HCT116 (cell line): ENCODE results near the gene MED15. TPM values are rescaled to one million over a fixed set of nuclear protein-coding genes. Genes with fewer than 3 reads are reported as not detected.

Source experiments
- ATAC-seq: fragments of 200-7000 bp; cut with Tn5 transposase; 2 replicates; pipeline ENCODE4 v1.9.1; 2020; ENCODE audit warnings: mild to moderate bottlenecking, moderate library complexity
- BruUV-seq: library from RNA; stranded (reverse); fragments of 400-500 nt; replicated peaks from 2 replicates; lab custom pipeline; 2021; lab: Mats Ljungman, UMichigan
- CTCF ChIA-PET: fragments of 300-600 bp; sonication (Branson Sonifier 250); formaldehyde crosslinking; loops from one replicate; lab custom pipeline; 2021; ENCODE audit warnings: antibody characterized with exemption; lab: Charles Lee
- POLR2A ChIA-PET: fragments of 300-600, 350-600 bp; sonication (Branson Sonifier 250); formaldehyde crosslinking; loops from one replicate; lab custom pipeline; 2021; ENCODE audit warnings: antibody characterized with exemption; lab: Charles Lee
- RAD21 ChIA-PET, 2 experiments: fragments of 300-600 bp; sonication (Branson Sonifier 250); formaldehyde crosslinking; loops; one replicate each; lab custom pipeline; 2023; ENCODE audit warnings: low total read pairs in 2 of 2; ENCODE audit not compliant: uncharacterized antibody in 2 of 2, unreplicated experiment in 2 of 2, low non-redundant PET in 1 of 2; lab: Charles Lee
- DNase-seq: peaks from one replicate; pipeline ENCODE4 v3.0.0-alpha.2; 2010; ENCODE audit warnings: low read depth, low spot score
- H2AFZ ChIP-seq: fragments of 200-600 bp; shearing (Covaris generic), sonication (generic); 2 replicates; pipeline ENCODE4 v1.6.1; 2017; ENCODE audit warnings: low read depth, mixed run types, mixed read lengths, antibody characterized with exemption, low read length; ENCODE audit not compliant: poor library complexity, severe bottlenecking
- H3K27ac ChIP-seq: 2 replicates; pipeline ENCODE4 v1.5.1; 2012; ENCODE audit warnings: low read depth, low read length
- H3K27me3 ChIP-seq: fragments of 200-600 bp; sonication (generic); 2 replicates; pipeline ENCODE4 v1.6.1; 2016; ENCODE audit warnings: mixed run types, low read length, mixed read lengths; ENCODE audit not compliant: insufficient read depth
- H3K36me3 ChIP-seq, 2 experiments: fragments of 200-500 bp in 1 of 2; fragments of 200-600 bp in 1 of 2; sonication (Bioruptor generic) in 1 of 2; sonication (generic) in 1 of 2; 2 replicates each; pipeline versions ENCODE4 v1.5.1 to v1.6.1; 2014 to 2016; ENCODE audit warnings: low read length in 2 of 2, inconsistent platforms in 1 of 2, mixed read lengths in 1 of 2, mixed run types in 1 of 2; ENCODE audit not compliant: insufficient read depth in 2 of 2, control insufficient read depth in 1 of 2
- H3K4me1 ChIP-seq, 2 experiments: fragments of 200-600 bp in 1 of 2; sonication (generic) in 1 of 2; 2 replicates each; pipeline versions ENCODE4 v1.5.1 to v1.6.1; 2012 to 2017; ENCODE audit warnings: low read length in 2 of 2, inconsistent platforms in 1 of 2, mild to moderate bottlenecking in 1 of 2, mixed read lengths in 1 of 2, mixed run types in 1 of 2, moderate library complexity in 1 of 2; ENCODE audit not compliant: insufficient read depth in 2 of 2, control insufficient read depth in 1 of 2
- H3K4me2 ChIP-seq: fragments of 200-600 bp; sonication (generic); 2 replicates; pipeline ENCODE4 v1.6.1; 2017; ENCODE audit warnings: mixed run types, low read length, mixed read lengths
- H3K4me3 ChIP-seq, 2 experiments: fragments of 200-600 bp in 1 of 2; sonication (generic) in 1 of 2; replicated peaks in 1 of 2; 2 replicates each; pipeline ENCODE4 v1.5.1; 2011 to 2016; ENCODE audit warnings: low read length in 2 of 2, control low read depth in 1 of 2, low read depth in 1 of 2, mild to moderate bottlenecking in 1 of 2, mixed read lengths in 1 of 2, mixed run types in 1 of 2
- H3K79me2 ChIP-seq: fragments of 200-600 bp; sonication (generic); 2 replicates; pipeline ENCODE4 v1.6.1; 2017; ENCODE audit warnings: mild to moderate bottlenecking, mixed run types, low read length, moderate library complexity, mixed read lengths; ENCODE audit not compliant: insufficient read depth
- H3K9ac ChIP-seq: fragments of 200-600 bp; sonication (generic); 2 replicates; pipeline ENCODE4 v1.6.1; 2016; ENCODE audit warnings: low read length, mixed read lengths
- H3K9me2 ChIP-seq: fragments of 200-600 bp; sonication (generic), shearing (Covaris generic); 2 replicates; pipeline ENCODE4 v1.6.1; 2017; ENCODE audit warnings: mixed run types, mild to moderate bottlenecking, moderate library complexity; ENCODE audit not compliant: insufficient read depth
- H3K9me3 ChIP-seq, 2 experiments: fragments of 200-500 bp in 1 of 2; fragments of 200-600 bp in 1 of 2; sonication (Bioruptor generic) in 1 of 2; sonication (generic) in 1 of 2; 2 replicates each; pipeline ENCODE4 v1.6.1; 2014 to 2017; ENCODE audit warnings: low read length in 2 of 2, mixed read lengths in 2 of 2, inconsistent platforms in 1 of 2, low read depth in 1 of 2, mild to moderate bottlenecking in 1 of 2, mixed run types in 1 of 2, moderate library complexity in 1 of 2; ENCODE audit not compliant: control insufficient read depth in 1 of 2, insufficient read depth in 1 of 2
- H4K20me1 ChIP-seq: fragments of 200-600 bp; sonication (generic), shearing (Covaris generic); 2 replicates; pipeline ENCODE4 v1.6.1; 2017; ENCODE audit warnings: mixed run types, mild to moderate bottlenecking, moderate library complexity; ENCODE audit not compliant: insufficient read depth
- CEBPB ChIP-seq: IDR thresholded peaks from 2 replicates; pipeline ENCODE4 v1.6.1; 2012; ENCODE audit warnings: low read depth
- CTCF ChIP-seq, 3 experiments: fragments of 200-600 bp in 1 of 3; sonication (generic) in 1 of 3; IDR thresholded peaks in 2 of 3; conservative IDR thresholded peaks in 1 of 3; 2 replicates each; pipeline ENCODE4 v1.5.1; 2012 to 2017; ENCODE audit warnings: low read depth in 2 of 3, low read length in 2 of 3, antibody characterized with exemption in 1 of 3, borderline replicate concordance in 1 of 3, control low read depth in 1 of 3, mild to moderate bottlenecking in 1 of 3, mixed read lengths in 1 of 3, mixed run types in 1 of 3, moderate library complexity in 1 of 3; ENCODE audit not compliant: insufficient read depth in 1 of 3
- EGR1 ChIP-seq: IDR thresholded peaks from 2 replicates; pipeline ENCODE4 v1.6.1; 2012; ENCODE audit warnings: low read depth
- JUND ChIP-seq: IDR thresholded peaks from 2 replicates; pipeline ENCODE4 v1.6.1; 2012
- POLR2A ChIP-seq: IDR thresholded peaks from 2 replicates; pipeline ENCODE4 v1.7.0; 2011; ENCODE audit warnings: borderline replicate concordance; ENCODE audit not compliant: insufficient read depth, insufficient read length; ENCODE audit errors: extremely low read depth
- SRF ChIP-seq: IDR thresholded peaks from 2 replicates; pipeline ENCODE4 v1.6.1; 2012; ENCODE audit warnings: low read depth
- TCF7L2 ChIP-seq: IDR thresholded peaks from 2 replicates; pipeline ENCODE4 v1.7.0; 2011; ENCODE audit warnings: borderline replicate concordance, inconsistent platforms; ENCODE audit not compliant: insufficient read depth, insufficient read length; ENCODE audit errors: extremely low read depth
- YY1 ChIP-seq: IDR thresholded peaks from 2 replicates; pipeline ENCODE4 v1.6.1; 2011; ENCODE audit warnings: low read length, low read depth, moderate library complexity, mild to moderate bottlenecking; ENCODE audit not compliant: insufficient replicate concordance; ENCODE audit errors: extremely low read depth
- ZBTB33 ChIP-seq: IDR thresholded peaks from 2 replicates; pipeline ENCODE4 v1.6.1; 2011; ENCODE audit warnings: mild to moderate bottlenecking, low read length, moderate library complexity; ENCODE audit not compliant: insufficient replicate concordance; ENCODE audit errors: extremely low read depth
- ZNF274 ChIP-seq: fragments of 200-500 bp; sonication (Bioruptor generic); IDR thresholded peaks from 2 replicates; pipeline ENCODE4 v1.6.1; 2014; ENCODE audit warnings: mild to moderate bottlenecking, low read depth, low read length, inconsistent platforms
- intact Hi-C: fragments of 100-400 bp; cut with micrococcal nuclease; formaldehyde crosslinking; loops from 2 replicates; pipeline ENCODE4 v1.10.0; 2022
- total RNA-seq: library from RNA; stranded (reverse); gene quantifications from one replicate; pipeline ENCODE4 v1.2.1, GENCODE V29; 2021; ENCODE audit not compliant: unreplicated experiment

Gene MED15
- total RNA-seq, 1 experiment from 2014 or later, result 81.3 TPM

GRCh38 chr22:20499769-20500168 lies 7.6 kb upstream of the MED15 start (continued):
- TF ChIP-seq TCF7L2, result no peak
- TF ChIP-seq EGR1, result no peak
- no peak for TF ChIP-seq CEBPB
- TF ChIP-seq JUND, result no peak
- no peak for TF ChIP-seq ZNF274

GRCh38 chr22:20503816-20504215 lies 3.6 kb upstream of the MED15 start:
- DNase-seq, result no peak
- CTCF ChIA-PET, result no interaction called here
- peak overlapping the region; percentile 61 for H3K4me2 ChIP-seq
- H3K4me3 ChIP-seq, result no peak overlapping the region
- no peak overlapping the region for H2AFZ ChIP-seq
- no peaks in the 10 kb centered on the region for H4K20me1 ChIP-seq
- H3K79me2 ChIP-seq, result peaks cover 14% of the 10 kb centered on the region
- POLR2A ChIA-PET, result no interaction called here
- TF ChIP-seq POLR2A, result no peak
- TF ChIP-seq CEBPB, result no peak
- no peak for TF ChIP-seq JUND
- no peak for TF ChIP-seq ZBTB33
- no peak for TF ChIP-seq SRF
- no peak for TF ChIP-seq CTCF (IDR thresholded peaks at IDR 0.05 in 2 of 3, conservative IDR thresholded peaks at IDR 0.05 in 1 of 3; ENCODE audit: borderline replicate concordance in 1 of 3, insufficient read depth in 1 of 3, low read depth in 2 of 3, low read length in 2 of 3)
- no peak for TF ChIP-seq YY1
- no peak for TF ChIP-seq TCF7L2
- no peaks in the 10 kb centered on the region for H3K36me3 ChIP-seq
- no peak overlapping the region for H3K9ac ChIP-seq
- RAD21 ChIA-PET, result no interaction called here
- intact Hi-C loops, result no loop called here
- no peaks in the 10 kb centered on the region for H3K27me3 ChIP-seq
- BruUV-seq, result no TSS peak
- no peaks in the 10 kb centered on the region for H3K9me2 ChIP-seq
- ATAC-seq, result peak; percentile 8; the same call in 1 of the 2 replicates
- no peaks in the 10 kb centered on the region for H3K9me3 ChIP-seq
- peak overlapping the region; percentile 1; the same call in 1 of the 2 replicates for H3K27ac ChIP-seq
- peaks cover 12 to 22% of the 10 kb centered on the region in 2 experiments for H3K4me1 ChIP-seq
